HUES64 (cell line): ENCODE data around the gene HOATZ.

ENCODE experiments used
- H3K27ac ChIP-seq: 2 replicates; pipeline ENCODE4 v1.7.0; 2013; ENCODE audit warnings: low read depth, low read length, inconsistent platforms
- H3K27me3 ChIP-seq: 2 replicates; pipeline ENCODE4 v1.6.1; 2013; ENCODE audit warnings: mild to moderate bottlenecking, low read length; ENCODE audit not compliant: insufficient read depth
- H3K36me3 ChIP-seq: 2 replicates; pipeline ENCODE4 v1.6.1; 2013; ENCODE audit warnings: mild to moderate bottlenecking, low read length; ENCODE audit not compliant: insufficient read depth
- H3K4me1 ChIP-seq: 2 replicates; pipeline ENCODE4 v1.6.1; 2013; ENCODE audit warnings: mild to moderate bottlenecking, low read length, moderate library complexity; ENCODE audit not compliant: insufficient read depth
- H3K4me3 ChIP-seq: 2 replicates; pipeline ENCODE4 v1.5.1; 2013; ENCODE audit warnings: mild to moderate bottlenecking, low read length, moderate library complexity
- H3K9ac ChIP-seq: 2 replicates; pipeline ENCODE4 v1.6.1; 2013; ENCODE audit warnings: mild to moderate bottlenecking, low read depth, low read length
- H3K9me3 ChIP-seq: 2 replicates; pipeline ENCODE4 v1.6.1; 2013; ENCODE audit warnings: low read depth, low read length; ENCODE audit not compliant: insufficient read depth
- WGBS: fragments of 150-250, 120-280 bp; methylation state at CpG from one replicate; pipeline ENCODE4 v1.1.7; 2013; ENCODE audit warnings: missing lambda C conversion rate; 5-methylcytosine and 5-hydroxymethylcytosine counted together

HOATZ gene

DNA sequence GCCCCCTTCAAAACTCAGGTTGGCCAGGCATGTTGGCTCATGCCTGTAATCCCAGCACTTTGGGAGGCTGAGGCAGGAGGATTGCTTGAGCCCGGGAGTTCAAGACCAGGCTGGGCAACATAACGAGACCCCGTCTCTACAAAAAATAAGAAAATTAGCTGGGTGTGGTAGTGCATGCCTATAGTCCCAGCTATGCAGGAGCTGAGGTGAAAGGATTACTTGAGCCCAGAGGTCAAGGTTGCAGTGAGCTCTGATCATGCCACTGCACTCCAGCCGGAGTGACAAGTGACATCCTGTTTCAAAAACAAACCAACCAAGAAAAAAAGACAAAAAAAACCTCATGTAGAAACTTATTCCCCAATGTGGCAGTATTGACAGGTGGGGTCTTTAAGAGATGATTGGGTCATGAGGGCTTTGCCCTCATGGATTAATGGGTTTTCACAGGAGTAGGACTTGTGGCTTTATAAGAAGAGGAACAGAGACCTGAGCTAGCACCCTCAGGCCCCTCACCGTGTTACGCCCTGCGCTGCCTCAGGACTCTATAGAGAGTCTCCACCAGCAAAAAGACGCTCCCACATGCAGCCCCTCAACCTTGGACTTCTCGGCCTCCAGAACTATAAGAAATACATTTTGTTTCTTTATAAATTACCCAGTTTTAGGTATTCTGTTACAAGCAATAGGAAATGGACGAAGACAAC, 48.3 kb downstream of the HOATZ start:
- Histone ChIP-seq H3K9me3 (no peaks in the 10 kb centered on the region), H3K4me3 (no peak overlapping the region), H3K4me1 (peaks cover 30% of the 10 kb centered on the region), H3K36me3 (no peaks in the 10 kb centered on the region), H3K27ac (peak overlapping the region; percentile 58; the same call in 1 of the 2 replicates), H3K9ac (peak overlapping the region; percentile 53; the same call in 1 of the 2 replicates), H3K27me3 (no peaks in the 10 kb centered on the region)
- WGBS, result 89% methylated on average over 10 of the region's 10 CpGs

DNA sequence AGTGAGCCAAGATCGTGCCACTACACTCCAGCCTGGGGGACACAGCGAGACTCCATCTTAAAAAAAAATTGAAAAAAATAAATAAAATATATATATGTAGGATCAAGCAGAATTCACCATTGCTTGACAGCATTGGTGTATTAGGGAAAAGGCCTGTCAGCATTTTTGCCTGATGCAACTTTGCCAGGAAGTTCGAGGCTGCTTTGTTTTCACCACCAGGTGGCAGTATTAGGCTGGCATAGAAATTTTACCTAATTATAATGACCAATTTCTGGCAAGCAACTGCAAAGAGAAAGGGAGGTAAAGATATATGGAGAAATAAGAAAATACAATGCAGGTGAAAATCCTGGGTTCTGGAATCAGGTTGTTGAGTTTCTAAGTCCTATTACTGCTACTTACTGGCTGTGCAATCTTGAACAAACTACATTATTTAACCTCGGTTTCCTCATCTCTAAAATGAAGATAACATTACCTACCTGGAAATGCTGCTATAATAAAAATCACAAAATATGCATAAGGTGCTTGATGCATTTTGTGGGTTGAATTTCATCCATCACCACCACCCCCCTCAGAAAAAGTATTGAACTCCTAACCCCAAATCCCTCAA, 50.6 kb downstream of the HOATZ start:
- H3K4me3 ChIP-seq, result no peak overlapping the region
- 51% methylated on average over 3 of the region's 4 CpGs for WGBS
- H3K4me1 ChIP-seq, result peaks cover 30% of the 10 kb centered on the region
- H3K9me3 ChIP-seq, result no peaks in the 10 kb centered on the region
- H3K36me3 ChIP-seq, result no peaks in the 10 kb centered on the region
- no peak overlapping the region for H3K27ac ChIP-seq
- H3K27me3 ChIP-seq, result no peaks in the 10 kb centered on the region
- no peak overlapping the region for H3K9ac ChIP-seq

DNA sequence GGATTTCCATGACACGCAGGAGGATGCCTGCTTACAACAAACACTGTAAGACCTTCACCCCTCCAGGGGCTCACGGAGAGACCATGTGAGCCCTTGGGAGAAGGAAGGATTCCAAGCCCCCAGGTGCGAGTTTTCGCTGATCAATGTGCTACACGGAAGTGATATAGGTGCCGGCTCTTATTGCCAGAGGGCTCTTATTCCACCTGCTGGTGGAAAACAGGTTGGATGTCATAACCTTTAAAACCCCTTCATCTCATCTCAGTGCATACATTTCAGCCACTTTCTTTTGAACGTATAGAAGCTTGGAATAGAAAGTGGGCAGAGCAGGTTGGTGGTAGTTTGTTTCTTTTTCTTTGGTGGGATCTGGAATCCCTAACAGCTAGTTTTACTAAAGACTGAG, 51.7 kb downstream of the HOATZ start:
- no peak overlapping the region for H3K4me3 ChIP-seq
- H3K36me3 ChIP-seq, result no peaks in the 10 kb centered on the region
- no peak overlapping the region for H3K27ac ChIP-seq
- H3K4me1 ChIP-seq, result peaks cover 25% of the 10 kb centered on the region
- 81% methylated on average over 7 of the region's 7 CpGs for WGBS
- H3K9ac ChIP-seq, result no peak overlapping the region
- H3K9me3 ChIP-seq, result no peaks in the 10 kb centered on the region
- H3K27me3 ChIP-seq, result no peaks in the 10 kb centered on the region

DNA sequence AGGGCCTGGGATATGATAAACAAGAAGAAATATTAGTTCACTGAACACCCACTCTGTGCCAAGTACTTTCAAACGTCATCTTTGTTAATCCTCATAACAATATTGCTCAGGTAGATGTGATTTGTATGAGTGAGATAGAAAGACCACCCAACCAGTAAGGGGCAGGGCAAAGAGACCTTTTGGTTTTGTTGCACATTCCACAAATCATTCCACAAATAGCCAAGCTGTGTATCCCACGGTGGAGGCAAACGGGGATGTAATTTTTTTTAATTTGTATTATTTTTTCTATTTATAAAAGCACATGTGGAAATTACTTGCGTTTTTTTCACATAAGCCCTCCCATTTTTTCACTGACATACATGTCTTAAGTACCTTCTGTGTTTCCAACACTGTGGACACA, 54.9 kb downstream of the HOATZ start:
- no peaks in the 10 kb centered on the region for H3K36me3 ChIP-seq

DNA sequence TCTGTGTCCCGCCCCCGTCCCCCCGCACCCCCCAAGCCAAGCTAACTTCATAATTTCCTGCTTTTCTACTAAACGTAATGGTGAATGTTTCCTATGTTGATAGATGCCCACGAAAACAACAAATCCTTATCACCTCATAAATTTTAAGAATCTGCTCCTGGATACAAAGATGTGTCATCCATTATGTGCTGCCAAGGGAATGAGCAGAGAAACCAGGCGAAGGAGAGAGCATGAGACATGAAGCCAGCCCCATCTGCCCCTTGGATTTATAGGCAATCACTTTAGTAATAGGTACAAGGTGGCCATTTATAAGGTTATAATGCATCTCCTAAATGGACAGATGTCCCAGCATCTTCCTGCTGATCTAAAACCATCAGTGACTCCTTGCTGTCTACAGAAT, 56.2 kb downstream of the HOATZ start:
- Histone ChIP-seq H3K9me3 (no peaks in the 10 kb centered on the region), H3K27ac (no peak overlapping the region), H3K27me3 (no peaks in the 10 kb centered on the region), H3K4me3 (no peak overlapping the region), H3K9ac (no peak overlapping the region), H3K4me1 (peaks cover 4% of the 10 kb centered on the region; the same call in 1 of the 2 replicates), H3K36me3 (no peaks in the 10 kb centered on the region)
- 90% methylated on average over 6 of the region's 6 CpGs for WGBS

More for the DNA sequence above, 54.9 kb downstream of the HOATZ start:
- no peaks in the 10 kb centered on the region for H3K9me3 ChIP-seq
- H3K4me1 ChIP-seq, result peaks cover 4% of the 10 kb centered on the region; the same call in 1 of the 2 replicates
- H3K4me3 ChIP-seq, result no peak overlapping the region
- H3K27ac ChIP-seq, result no peak overlapping the region
- WGBS, result 87% methylated on average over 2 of the region's 4 CpGs
- no peak overlapping the region for H3K9ac ChIP-seq
- no peaks in the 10 kb centered on the region for H3K27me3 ChIP-seq

DNA sequence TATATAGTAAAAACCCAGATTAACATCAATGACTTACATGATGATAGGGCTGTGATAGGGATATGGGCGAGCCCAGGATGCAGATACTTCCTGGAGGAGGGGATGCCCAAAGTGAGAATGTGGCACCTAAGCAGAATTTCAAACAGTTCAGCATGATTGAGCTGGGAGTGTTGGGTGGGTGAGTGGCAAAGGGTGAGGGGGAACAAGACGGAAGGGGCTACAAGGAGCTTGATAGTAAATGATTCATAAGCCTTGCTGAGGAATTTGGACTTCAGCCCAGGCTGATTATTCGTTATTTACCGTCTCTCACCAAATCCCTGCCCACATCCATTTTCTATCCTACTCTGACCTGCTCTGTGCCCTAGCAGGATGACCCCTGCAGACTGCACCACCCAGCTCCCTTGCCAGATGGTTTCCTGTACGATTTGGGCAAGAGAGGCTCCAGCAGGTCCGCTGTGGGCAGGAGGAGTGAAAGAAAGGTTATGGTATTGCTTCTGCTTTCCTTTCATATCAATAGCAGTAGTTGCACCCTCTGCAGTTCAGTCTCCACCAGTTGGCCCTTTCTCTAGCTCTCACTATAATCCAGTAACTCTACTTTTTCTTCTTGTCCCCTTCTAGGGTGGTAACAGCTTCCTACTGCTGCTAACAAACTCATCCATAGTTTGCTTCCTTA, 57.4 kb downstream of the HOATZ start:
- Histone ChIP-seq H3K9ac (no peak overlapping the region), H3K27ac (no peak overlapping the region), H3K9me3 (no peaks in the 10 kb centered on the region), H3K4me3 (no peak overlapping the region), H3K4me1 (no peaks in the 10 kb centered on the region; the same call in 1 of the 2 replicates), H3K36me3 (no peaks in the 10 kb centered on the region), H3K27me3 (no peaks in the 10 kb centered on the region)
- whole genome bisulfite sequencing, result 91% methylated on average over 5 of the region's 6 CpGs

DNA sequence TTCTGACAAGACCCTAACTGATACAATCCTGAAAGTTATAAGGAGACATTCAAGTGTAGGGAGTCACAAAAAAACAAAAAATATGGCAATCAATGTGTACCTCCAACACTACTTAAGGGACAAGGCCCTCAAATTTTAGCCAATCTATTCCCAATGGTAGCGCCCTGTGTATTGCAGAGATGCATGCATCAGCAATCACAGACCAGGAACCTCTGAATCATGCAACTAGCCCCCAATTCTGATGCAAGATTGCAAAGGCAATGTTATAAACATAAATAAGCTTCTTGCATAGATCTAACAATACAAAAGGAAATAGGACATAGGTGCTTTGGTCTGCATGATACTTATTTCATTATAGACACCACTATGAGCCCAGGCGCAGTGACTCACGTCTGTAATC, 58.0 kb downstream of the HOATZ start:
- no peaks in the 10 kb centered on the region for H3K9me3 ChIP-seq
- H3K36me3 ChIP-seq, result no peaks in the 10 kb centered on the region
- no peaks in the 10 kb centered on the region; the same call in 1 of the 2 replicates for H3K4me1 ChIP-seq
- WGBS, result 97% methylated on average over 3 of the region's 3 CpGs
- no peak overlapping the region for H3K27ac ChIP-seq
- H3K9ac ChIP-seq, result no peak overlapping the region
- H3K4me3 ChIP-seq, result no peak overlapping the region
- H3K27me3 ChIP-seq, result no peaks in the 10 kb centered on the region

DNA sequence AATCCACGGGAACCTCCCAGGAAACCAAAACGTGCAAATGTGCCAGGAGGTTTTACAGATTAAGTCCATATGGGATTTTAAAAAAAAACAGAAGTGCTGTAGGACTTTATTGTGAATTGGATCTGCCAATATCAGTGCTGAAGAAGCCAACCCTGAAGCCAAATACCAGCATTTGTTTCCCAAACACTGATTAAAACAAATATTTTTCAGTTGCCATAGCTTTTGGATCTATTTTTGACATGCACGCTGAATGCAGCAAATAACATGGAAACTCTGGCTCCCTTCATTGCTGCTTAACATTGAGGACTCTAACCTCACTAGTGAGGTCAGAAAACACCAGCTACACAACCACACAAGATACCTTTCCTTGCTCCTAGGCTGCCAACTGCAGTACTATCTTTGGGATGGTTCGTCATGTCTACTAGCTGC, 59.3 kb downstream of the HOATZ start:
- Histone ChIP-seq H3K36me3 (no peaks in the 10 kb centered on the region), H3K9me3 (no peaks in the 10 kb centered on the region), H3K4me1 (no peaks in the 10 kb centered on the region; the same call in 1 of the 2 replicates), H3K27me3 (no peaks in the 10 kb centered on the region), H3K4me3 (no peak overlapping the region), H3K9ac (no peak overlapping the region), H3K27ac (no peak overlapping the region)
- 93% methylated on average over 4 of the region's 4 CpGs for WGBS

DNA sequence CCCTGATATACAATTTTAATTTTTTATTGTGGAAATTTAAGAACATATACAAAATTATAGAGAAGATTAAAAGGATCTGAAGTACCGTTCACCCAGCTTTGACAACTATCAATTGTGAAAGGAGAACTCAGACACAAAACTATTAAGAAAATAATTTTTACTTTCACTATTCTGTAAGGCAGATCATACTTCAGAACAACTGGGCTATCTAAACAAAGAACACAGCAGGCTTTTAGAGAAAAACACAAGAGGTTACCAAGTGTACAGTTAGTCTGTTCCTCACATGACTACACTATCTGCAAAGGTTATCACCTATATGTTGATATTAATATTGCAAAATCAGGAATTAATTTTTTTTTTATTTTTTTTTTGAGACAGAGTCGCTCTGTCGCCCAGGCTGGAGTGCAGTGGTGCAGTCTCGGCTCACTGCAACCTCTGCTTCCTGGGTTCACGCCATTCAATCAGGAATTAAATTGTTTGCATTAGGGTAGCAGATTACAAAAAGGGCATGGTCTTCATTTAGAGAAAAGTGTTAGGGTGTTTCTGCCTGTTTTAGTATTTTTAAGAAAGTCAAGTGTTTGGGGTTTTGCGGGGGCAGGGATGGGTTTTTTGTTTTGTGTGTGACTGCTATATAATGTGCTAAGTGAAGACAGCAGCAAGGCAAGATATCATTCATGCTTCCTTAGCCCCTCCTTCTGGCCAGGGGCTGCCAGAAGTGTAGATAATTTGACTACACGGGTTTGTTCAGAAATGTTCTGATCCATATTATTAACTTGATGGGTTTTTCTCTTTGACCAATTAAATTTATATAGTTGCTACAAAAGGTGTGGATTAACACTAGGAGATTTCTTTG, 60.0 kb downstream of the HOATZ start:
- Histone ChIP-seq H3K9me3 (no peaks in the 10 kb centered on the region), H3K4me1 (no peaks in the 10 kb centered on the region; the same call in 1 of the 2 replicates), H3K27ac (no peak overlapping the region), H3K9ac (no peak overlapping the region), H3K36me3 (no peaks in the 10 kb centered on the region), H3K27me3 (no peaks in the 10 kb centered on the region), H3K4me3 (no peak overlapping the region)
- WGBS, result 87% methylated on average over 6 of the region's 7 CpGs

DNA sequence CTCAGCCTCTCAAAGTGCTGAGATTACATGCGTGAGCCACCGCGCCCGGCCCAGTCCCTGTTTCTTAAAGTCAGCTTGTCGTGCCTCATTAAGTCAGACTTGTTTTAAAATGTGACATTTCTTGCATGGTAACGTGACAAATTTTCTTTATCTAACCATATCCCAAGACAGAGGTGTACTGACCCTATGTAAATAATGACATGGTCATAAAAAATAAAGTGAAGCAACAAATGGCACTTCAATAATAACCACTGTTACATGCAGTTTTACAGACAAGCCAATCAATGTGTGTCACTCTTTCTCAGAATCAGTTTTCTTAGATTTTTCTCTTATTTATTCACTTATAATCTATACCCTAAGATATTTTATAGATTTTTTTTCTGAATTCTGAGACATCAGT, 61.2 kb downstream of the HOATZ start:
- no peak overlapping the region for H3K4me3 ChIP-seq
- H3K27me3 ChIP-seq, result no peaks in the 10 kb centered on the region
- H3K9me3 ChIP-seq, result no peaks in the 10 kb centered on the region
- H3K9ac ChIP-seq, result no peak overlapping the region
- no peaks in the 10 kb centered on the region; the same call in 1 of the 2 replicates for H3K4me1 ChIP-seq
- no peaks in the 10 kb centered on the region for H3K36me3 ChIP-seq
- WGBS, result 96% methylated on average over 5 of the region's 6 CpGs
- no peak overlapping the region for H3K27ac ChIP-seq
